ENCODE measurements around the gene SLC35G2.
"Not testable (repeated sequence)": the region's sequence is repeated elsewhere in the genome, so short reads cannot be mapped to it uniquely, and the experiment has no call there.

SLC35G2 gene

DNA sequence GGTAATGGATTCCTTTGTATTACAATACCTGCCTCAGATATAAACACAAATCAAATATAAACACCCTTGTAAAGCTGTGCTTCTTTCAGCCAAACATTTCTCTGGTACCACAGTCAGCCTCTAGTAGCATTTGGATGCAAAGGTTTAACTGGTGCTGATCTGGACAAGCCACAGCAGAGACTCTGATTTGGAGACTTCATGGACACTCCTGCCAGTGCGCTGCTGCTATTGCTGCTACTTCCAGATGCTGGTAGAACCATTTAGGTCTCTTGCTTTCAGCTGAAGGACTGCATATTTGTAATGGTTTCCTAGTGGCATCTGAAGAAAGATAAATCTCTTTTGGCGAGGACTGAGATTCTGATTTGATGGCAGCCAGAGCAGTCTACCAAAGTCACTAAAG is 80.0 kb downstream of the SLC35G2 start:
- TF ChIP-seq, protein P1, sequence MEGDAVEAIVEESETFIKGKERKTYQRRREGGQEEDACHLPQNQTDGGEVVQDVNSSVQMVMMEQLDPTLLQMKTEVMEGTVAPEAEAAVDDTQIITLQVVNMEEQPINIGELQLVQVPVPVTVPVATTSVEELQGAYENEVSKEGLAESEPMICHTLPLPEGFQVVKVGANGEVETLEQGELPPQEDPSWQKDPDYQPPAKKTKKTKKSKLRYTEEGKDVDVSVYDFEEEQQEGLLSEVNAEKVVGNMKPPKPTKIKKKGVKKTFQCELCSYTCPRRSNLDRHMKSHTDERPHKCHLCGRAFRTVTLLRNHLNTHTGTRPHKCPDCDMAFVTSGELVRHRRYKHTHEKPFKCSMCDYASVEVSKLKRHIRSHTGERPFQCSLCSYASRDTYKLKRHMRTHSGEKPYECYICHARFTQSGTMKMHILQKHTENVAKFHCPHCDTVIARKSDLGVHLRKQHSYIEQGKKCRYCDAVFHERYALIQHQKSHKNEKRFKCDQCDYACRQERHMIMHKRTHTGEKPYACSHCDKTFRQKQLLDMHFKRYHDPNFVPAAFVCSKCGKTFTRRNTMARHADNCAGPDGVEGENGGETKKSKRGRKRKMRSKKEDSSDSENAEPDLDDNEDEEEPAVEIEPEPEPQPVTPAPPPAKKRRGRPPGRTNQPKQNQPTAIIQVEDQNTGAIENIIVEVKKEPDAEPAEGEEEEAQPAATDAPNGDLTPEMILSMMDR (IDR thresholded peaks at IDR 0.05; ENCODE audit: insufficient read depth, low read length) = no peak
- TF ChIP-seq SPI1 (IDR thresholded peaks at IDR 0.05; ENCODE audit: borderline replicate concordance, low read depth) = no peak
- TF ChIP-seq, protein P2, sequence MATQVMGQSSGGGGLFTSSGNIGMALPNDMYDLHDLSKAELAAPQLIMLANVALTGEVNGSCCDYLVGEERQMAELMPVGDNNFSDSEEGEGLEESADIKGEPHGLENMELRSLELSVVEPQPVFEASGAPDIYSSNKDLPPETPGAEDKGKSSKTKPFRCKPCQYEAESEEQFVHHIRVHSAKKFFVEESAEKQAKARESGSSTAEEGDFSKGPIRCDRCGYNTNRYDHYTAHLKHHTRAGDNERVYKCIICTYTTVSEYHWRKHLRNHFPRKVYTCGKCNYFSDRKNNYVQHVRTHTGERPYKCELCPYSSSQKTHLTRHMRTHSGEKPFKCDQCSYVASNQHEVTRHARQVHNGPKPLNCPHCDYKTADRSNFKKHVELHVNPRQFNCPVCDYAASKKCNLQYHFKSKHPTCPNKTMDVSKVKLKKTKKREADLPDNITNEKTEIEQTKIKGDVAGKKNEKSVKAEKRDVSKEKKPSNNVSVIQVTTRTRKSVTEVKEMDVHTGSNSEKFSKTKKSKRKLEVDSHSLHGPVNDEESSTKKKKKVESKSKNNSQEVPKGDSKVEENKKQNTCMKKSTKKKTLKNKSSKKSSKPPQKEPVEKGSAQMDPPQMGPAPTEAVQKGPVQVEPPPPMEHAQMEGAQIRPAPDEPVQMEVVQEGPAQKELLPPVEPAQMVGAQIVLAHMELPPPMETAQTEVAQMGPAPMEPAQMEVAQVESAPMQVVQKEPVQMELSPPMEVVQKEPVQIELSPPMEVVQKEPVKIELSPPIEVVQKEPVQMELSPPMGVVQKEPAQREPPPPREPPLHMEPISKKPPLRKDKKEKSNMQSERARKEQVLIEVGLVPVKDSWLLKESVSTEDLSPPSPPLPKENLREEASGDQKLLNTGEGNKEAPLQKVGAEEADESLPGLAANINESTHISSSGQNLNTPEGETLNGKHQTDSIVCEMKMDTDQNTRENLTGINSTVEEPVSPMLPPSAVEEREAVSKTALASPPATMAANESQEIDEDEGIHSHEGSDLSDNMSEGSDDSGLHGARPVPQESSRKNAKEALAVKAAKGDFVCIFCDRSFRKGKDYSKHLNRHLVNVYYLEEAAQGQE (IDR thresholded peaks at IDR 0.05; ENCODE audit: insufficient replicate concordance, low read depth) = no peak
- no peak for TF ChIP-seq POLR2AphosphoS5 (IDR thresholded peaks at IDR 0.05; ENCODE audit: low read depth)
- no peak for TF ChIP-seq GABPA (IDR thresholded peaks at IDR 0.05; ENCODE audit: low read depth)
- DNase-seq (ENCODE audit: low read depth in 1 of 2, low spot score in 1 of 2) = no peak
- Histone ChIP-seq H3K27me3 (ENCODE audit: insufficient read depth, poor library complexity, severe bottlenecking) (no peaks in the 10 kb centered on the region), H3K27ac (replicated peaks) (no peak overlapping the region), H3K4me3 (replicated peaks; ENCODE audit: insufficient read depth, low read length) (no peak overlapping the region)

DNA sequence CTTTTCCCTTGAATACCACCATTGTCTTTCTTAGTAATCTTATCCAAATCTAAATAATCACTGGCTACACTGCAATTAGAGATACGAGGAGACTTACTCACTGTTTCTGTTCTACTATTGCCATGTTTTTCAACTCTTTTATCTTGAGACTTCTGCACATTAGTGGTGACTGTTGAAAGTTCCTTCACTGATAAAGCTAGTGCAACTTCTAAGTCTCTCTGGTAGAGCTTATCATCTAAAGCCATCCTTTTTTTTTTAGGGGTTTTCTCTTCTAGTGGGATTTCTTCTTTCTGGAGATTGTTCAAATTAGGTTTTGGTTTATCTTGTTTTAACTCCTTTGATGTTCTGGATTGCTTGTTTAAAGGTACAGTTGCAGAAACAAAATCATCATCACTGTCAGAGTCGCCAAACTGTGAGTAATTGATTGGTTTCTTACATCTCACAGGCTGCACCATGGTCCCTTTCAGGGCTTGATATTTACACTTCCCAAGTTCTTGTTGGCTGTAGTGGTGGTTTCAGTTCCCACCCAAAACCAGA is 80.8 kb downstream of the SLC35G2 start:
- TF ChIP-seq GABPA (IDR thresholded peaks at IDR 0.05; ENCODE audit: low read depth) (no peak), SPI1 (IDR thresholded peaks at IDR 0.05; ENCODE audit: borderline replicate concordance, low read depth) (no peak), POLR2AphosphoS5 (IDR thresholded peaks at IDR 0.05; ENCODE audit: low read depth) (no peak)
- TF ChIP-seq, protein P1 (IDR thresholded peaks at IDR 0.05; ENCODE audit: insufficient read depth, low read length) = no peak
- TF ChIP-seq, protein P2 (IDR thresholded peaks at IDR 0.05; ENCODE audit: insufficient replicate concordance, low read depth) = no peak
- DNase-seq (ENCODE audit: low read depth in 1 of 2, low spot score in 1 of 2) = no peak
- Histone ChIP-seq H3K4me3 (replicated peaks; ENCODE audit: insufficient read depth, low read length) (no peak overlapping the region), H3K27ac (replicated peaks) (no peak overlapping the region), H3K27me3 (ENCODE audit: insufficient read depth, poor library complexity, severe bottlenecking) (no peaks in the 10 kb centered on the region)

DNA sequence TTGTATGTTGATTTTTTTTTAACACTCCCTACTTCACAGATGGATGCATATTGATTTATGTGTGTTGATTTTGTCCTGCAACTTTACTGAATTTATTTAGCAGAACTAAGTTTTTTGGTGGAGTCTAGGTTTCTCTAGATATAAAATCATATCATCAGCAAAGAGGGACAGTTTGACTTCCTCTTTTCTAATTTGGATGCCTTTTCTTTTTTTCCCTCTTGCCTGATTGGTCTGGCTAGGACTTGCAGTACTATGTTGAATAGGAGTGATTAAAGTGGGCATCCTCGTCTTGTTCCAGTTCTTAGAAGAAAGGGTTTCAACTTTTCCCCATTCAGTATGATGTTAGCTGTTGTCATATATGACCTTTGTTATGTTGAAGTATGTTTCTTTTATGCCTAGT is 81.8 kb downstream of the SLC35G2 start:
- H3K27me3 ChIP-seq (ENCODE audit: insufficient read depth, poor library complexity, severe bottlenecking); H3K4me3 ChIP-seq (replicated peaks; ENCODE audit: insufficient read depth, low read length); H3K27ac ChIP-seq (replicated peaks); DNase-seq (ENCODE audit: low read depth in 1 of 2, low spot score in 1 of 2): not testable (repeated sequence)
- peak; percentile 85 for TF ChIP-seq SPI1 (IDR thresholded peaks at IDR 0.05; ENCODE audit: borderline replicate concordance, low read depth)

DNA sequence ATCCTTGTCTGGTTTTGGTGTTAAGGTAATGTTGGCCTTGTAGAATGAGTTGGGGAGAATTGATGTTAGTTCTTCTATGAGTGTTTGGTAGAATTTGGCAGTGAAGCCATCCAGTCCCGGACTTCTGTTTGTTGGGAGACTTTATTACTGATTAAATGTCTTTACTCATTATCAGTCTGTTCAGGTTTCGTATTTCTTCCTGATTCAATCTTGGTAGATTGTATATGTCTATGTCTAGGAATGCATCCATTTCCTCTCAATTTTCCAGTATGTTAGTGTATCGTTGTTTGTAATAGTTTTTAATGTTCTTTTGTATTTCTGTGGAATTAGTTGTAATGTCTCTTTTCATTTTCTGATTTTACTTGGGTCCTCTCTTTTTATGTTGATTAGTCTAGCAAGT is 82.5 kb downstream of the SLC35G2 start:
- no peak for DNase-seq (ENCODE audit: low read depth in 1 of 2, low spot score in 1 of 2)
- TF ChIP-seq, protein P1 (IDR thresholded peaks at IDR 0.05; ENCODE audit: insufficient read depth, low read length) = no peak
- no peak for TF ChIP-seq POLR2AphosphoS5 (IDR thresholded peaks at IDR 0.05; ENCODE audit: low read depth)
- TF ChIP-seq GABPA (IDR thresholded peaks at IDR 0.05; ENCODE audit: low read depth) = no peak
- TF ChIP-seq, protein P2 (IDR thresholded peaks at IDR 0.05; ENCODE audit: insufficient replicate concordance, low read depth) = no peak
- TF ChIP-seq SPI1 (IDR thresholded peaks at IDR 0.05; ENCODE audit: borderline replicate concordance, low read depth) = no peak
- H3K27ac ChIP-seq (replicated peaks) = no peak overlapping the region
- H3K4me3 ChIP-seq (replicated peaks; ENCODE audit: insufficient read depth, low read length) = no peak overlapping the region
- no peaks in the 10 kb centered on the region for H3K27me3 ChIP-seq (ENCODE audit: insufficient read depth, poor library complexity, severe bottlenecking)
